Limb (tissue), 2 donors: ENCODE measurements around the gene TMCC1.

ENCODE experiments used
- DNase-seq, 2 donors: peaks; one replicate each; pipeline ENCODE4 v3.0.0-alpha.2; 2016; ENCODE audit errors: extremely low spot score in 2 of 2

Gene TMCC1

DNA sequence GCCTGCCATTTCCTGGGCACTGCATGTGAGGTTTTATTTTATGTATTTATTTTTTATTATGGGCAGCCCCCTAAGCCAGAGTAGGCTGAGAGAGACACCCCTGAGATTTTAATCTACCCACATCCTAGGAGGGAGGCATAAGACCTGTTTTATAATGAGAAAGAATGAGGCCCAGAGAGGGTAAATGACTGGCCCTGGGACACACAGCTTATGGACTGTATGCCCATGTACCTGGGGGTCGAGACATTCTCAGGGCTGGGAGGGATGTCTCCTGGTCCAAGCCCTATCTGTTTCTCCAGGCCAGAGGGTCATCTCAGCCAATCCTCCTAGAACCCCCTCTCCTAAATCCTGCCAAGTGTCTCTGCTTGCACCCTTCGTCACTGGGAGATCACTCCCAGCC lies 293.2 kb downstream of the TMCC1 start:
- no peak for DNase-seq

DNA sequence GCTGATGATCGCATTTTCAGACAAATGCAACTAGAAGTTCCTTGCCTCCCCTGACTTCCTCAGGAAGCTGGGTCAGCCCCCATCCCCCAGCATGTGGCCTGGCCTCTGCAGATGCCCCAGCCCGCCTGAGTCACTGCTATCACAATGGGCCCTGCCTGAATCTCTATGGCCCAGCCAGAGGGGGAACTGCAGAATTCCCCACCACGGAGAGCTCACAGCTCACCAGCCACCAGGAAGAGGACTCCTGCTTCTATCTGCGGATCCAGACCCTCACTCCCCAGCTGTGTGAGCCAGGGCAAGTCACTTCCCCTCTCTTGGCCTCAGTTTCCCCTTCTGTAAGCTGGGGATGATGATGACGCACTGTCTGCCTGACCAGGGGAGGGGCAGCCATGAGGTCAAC lies 293.9 kb downstream of the TMCC1 start:
- no peak for DNase-seq

DNA sequence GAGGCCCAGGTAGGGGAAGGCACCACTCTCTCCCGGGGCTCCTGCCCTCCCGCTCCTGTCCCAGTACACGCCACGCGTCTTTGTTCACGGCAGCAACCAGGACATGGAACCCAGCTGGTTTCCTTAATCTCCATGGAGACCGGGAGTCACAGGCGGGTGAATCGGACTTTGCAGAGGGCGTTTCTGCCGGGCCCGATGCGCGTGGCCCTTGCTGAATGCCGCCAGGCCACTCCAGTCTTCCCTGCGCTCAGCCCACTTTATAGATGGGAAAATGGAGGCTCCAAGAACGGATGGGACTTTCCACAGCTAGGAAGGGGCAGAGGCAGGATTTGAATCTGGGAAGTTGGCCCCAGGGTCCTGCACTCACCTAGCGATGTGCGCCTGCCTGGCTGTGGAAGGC lies 294.4 kb downstream of the TMCC1 start:
- DNase-seq, result no peak

DNA sequence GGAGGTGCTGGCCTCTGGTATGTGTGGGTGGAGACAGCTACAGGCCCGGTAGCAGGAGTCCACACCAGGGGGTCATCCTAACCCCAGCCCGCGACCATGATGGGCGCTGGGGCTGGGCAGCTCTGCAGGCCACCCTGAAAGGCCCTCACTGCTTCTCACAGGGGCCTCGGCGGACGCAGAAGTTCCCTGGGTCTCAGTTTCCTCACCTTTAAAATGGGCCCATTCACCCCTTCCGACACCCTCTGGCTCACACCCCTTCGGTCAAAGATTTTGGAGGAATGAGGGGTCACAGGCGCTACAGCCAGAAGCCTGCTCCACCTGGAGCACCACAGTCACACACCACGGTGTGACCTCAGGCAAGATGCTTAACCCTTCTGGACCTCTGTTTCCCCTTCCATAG lies 295.0 kb downstream of the TMCC1 start:
- DNase-seq, result no peak

DNA sequence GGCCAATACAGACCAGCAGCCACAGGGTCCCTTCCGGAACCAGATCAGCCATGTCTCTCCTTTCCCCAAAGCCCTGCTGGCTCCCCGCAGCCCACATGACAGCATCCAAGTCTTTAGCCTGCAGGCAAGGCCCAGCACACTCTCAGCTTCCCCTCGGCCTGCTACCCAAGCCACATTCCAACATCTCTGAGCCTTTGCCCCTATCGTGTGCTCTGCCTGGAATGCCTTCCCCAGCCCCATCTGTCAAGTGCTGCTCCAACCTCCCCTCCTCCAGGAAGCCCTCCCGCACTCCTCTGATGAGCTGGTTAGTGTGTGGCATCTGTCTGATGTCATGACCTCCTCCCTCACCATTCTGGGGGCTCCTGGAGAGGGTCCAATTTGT lies 295.5 kb downstream of the TMCC1 start:
- no peak for DNase-seq
